Ovary (tissue), 9 donors: Measurements from ENCODE around the gene FAM240B. TPM values are rescaled to one million over a fixed set of nuclear protein-coding genes. Genes with fewer than 3 reads are reported as not detected.

ENCODE experiments used
- DNase-seq, 5 donors: peaks; one replicate each; pipeline ENCODE4 v3.0.0-alpha.2; 2019 to 2020
- H3K27ac ChIP-seq, 2 donors: fragments of 200-600 bp; one replicate each; pipeline versions ENCODE4 v1.5.1 to v1.8.0; 2019 to 2022
- H3K27me3 ChIP-seq: fragments of 200-600 bp; one replicate; pipeline ENCODE4 v1.8.0; 2022
- H3K36me3 ChIP-seq: fragments of 200-600 bp; sonication (generic); one replicate; pipeline ENCODE4 v1.5.1; 2019
- H3K4me1 ChIP-seq: one replicate; pipeline ENCODE4 v1.8.1; 2013; ENCODE audit warnings: mild to moderate bottlenecking, moderate library complexity; ENCODE audit not compliant: insufficient read depth
- H3K4me3 ChIP-seq: fragments of 200-600 bp; sonication (generic); one replicate; pipeline ENCODE4 v1.5.1; 2017
- H3K9me3 ChIP-seq, 2 donors: fragments of 200-600 bp in 1 of 2; sonication (generic) in 1 of 2; one replicate each; pipeline versions ENCODE4 v1.5.1 to v1.8.1; 2013 to 2019; ENCODE audit warnings: mild to moderate bottlenecking in 1 of 2, moderate library complexity in 1 of 2
- CTCF ChIP-seq, 3 donors: fragments of 450-650 bp in 2 of 3; fragments of 200-600 bp in 1 of 3; IDR thresholded peaks; one replicate each; pipeline versions ENCODE4 v1.5.1 to v1.8.0; 2016 to 2022; ENCODE audit warnings: antibody characterized with exemption in 3 of 3, mild to moderate bottlenecking in 1 of 3
- EP300 ChIP-seq: sonication (generic); formaldehyde crosslinking; IDR thresholded peaks from one replicate; pipeline ENCODE4 v1.6.1; 2017; ENCODE audit warnings: antibody characterized with exemption
- POLR2A ChIP-seq: fragments of 450-650 bp; IDR thresholded peaks from one replicate; pipeline ENCODE4 v1.6.1; 2017; ENCODE audit warnings: antibody characterized with exemption, mild to moderate bottlenecking, moderate library complexity
- WGBS, 3 donors: extraction: QIAGEN DNeasy Blood & Tissue Kit in 1 of 3; methylation state at CpG; one replicate each; pipeline versions ENCODE4 v1.1.5 to v1.1.7; 2013 to 2017; 5-methylcytosine and 5-hydroxymethylcytosine counted together
- intact Hi-C, 4 donors: fragments of 100-400 bp; cut with DNase I; formaldehyde crosslinking; loops; one replicate each; pipeline versions ENCODE4 v1.11.0 to v1.15.1; 2022 to 2023
- polyA plus RNA-seq, 2 donors: library from polyadenylated mRNA; stranded (reverse); fragments of 200-250 nt in 1 of 2; fragments of 350-450 nt in 1 of 2; fragmentation: Illumina TruSeq in 1 of 2; extraction: RNeasy Lipid Tissue Mini Kit (QIAGEN cat#74804) in 1 of 2; gene quantifications; one replicate each; pipeline ENCODE4 v1.2.3, GENCODE V29; 2013 to 2014
- total RNA-seq, 7 donors: library from RNA; depleted of rRNA in 2 of 7; stranded (reverse); fragments of >200 nt in 2 of 7; fragmentation: NEBNext Ultra II Directional in 3 of 7; extraction: Animal tissue kit (Norgen Biotek cat#: 25700) in 3 of 7; gene quantifications; one replicate each; pipeline versions ENCODE4 v1.1.0 to v1.2.4, GENCODE V29; 2016 to 2023
- donor health status: DM: no; HTN: no; CAD: no; lungs with moderate emphysema.
- donor health status: DM: no; HTN: no; CAD: no.
- donor health status: Bipolar disorder and iron deficiency.
- donor health status: DM: yes; HTN: yes; CAD: no.
- donor health status: DM: no; HTN: no; CAD: no.
- donor health status: DM: yes; HTN: yes; CAD: no.

FAM240B gene
- total and polyA plus RNA-seq, 9 donors, result not detected

DNA sequence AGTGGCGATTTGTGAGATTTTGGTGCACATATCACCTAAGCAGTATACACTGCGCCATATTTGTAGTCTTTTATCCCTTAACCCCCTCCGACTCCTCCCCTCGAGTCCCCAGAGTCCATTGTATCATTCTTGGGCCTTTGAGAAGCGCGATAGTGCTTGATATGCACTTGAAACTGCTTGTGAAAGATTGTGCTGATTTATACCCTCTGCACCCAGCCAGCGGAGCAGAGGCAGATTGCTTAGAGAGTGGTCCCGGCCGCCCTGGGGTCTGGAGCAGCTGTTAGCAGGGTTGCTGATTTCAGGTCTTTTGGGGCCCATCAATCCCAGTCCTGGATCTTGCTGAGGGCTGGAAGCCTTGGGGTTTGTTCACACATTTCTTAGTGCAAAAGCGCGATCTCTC, 13.0 kb upstream of the FAM240B start:
- no peak overlapping the region for H3K27ac ChIP-seq
- H3K4me1 ChIP-seq, result no peaks in the 10 kb centered on the region
- no peaks in the 10 kb centered on the region for H3K27me3 ChIP-seq
- H3K4me3 ChIP-seq, result no peak overlapping the region
- intact Hi-C loops, result loop anchor here in 1 of 4 donors (10.0 kb wide), 1 partner anchor 48 kb away; no protein-coding TSS in a partner anchor
- TF ChIP-seq CTCF (IDR thresholded peaks at IDR 0.05), result no peak
- no peak for TF ChIP-seq EP300
- no peak for TF ChIP-seq POLR2A
- H3K9me3 ChIP-seq, result no peaks in the 10 kb centered on the region
- no peak for DNase-seq
- 64 to 86% (median 85%) methylated on average over 11 of the region's 11 CpGs for WGBS, 3 donors
- H3K36me3 ChIP-seq, result no peaks in the 10 kb centered on the region

DNA sequence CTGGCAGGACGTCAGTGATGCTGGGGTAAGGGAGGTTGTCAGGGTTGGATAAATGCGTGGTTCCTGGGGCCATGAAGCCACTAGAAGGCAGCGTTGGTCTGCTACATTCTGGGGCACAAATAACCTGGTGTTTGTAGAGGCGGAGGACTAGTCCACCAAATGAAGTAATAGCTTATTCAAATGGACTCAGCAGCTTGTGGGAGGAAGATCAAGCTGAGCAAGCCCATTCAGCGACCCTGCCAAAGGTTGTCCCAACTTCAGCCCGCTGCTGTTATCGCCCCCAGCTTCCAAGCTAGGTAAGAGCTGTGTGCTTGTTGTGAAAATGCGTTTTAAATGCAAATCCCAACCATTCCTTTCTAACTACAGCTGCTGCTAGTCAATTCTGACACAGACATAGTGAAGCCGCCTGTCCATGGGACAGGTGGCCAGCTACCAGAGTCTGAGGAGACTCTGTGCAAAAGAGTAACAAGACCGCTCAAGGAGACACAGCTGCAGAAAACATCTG, 7.6 kb upstream of the FAM240B start:
- whole genome bisulfite sequencing, 3 donors, result 14 to 25% (median 25%) methylated on average over 10 of the region's 10 CpGs
- Histone ChIP-seq H3K9me3 (no peaks in the 10 kb centered on the region), H3K4me1 (no peaks in the 10 kb centered on the region), H3K27me3 (no peaks in the 10 kb centered on the region), H3K4me3 (no peak overlapping the region), H3K36me3 (no peaks in the 10 kb centered on the region), H3K27ac (no peak overlapping the region)
- intact Hi-C loops, result no loop called here
- no peak for TF ChIP-seq POLR2A
- no peak for TF ChIP-seq CTCF (IDR thresholded peaks at IDR 0.05)
- TF ChIP-seq EP300, result no peak
- DNase-seq, result no peak

DNA sequence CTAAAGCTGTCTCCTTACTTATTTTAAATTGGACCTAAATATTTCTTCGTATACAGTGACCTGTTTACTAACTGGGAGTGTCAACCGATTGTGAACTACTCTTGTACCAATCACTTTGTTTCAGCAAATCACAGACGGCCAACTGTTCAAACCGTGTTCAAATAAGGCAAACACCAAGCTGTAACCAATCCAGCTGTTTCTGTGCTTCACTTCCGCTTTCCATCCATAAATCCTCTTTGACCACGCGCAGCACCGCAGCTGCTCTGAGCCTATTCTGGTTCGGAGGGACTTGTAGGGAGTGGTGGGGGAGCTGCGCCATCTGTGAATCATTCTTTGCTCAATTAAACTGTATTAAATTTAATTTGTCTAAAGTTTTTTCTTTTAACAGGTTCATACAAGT, 4.8 kb upstream of the FAM240B start:
- no peak for DNase-seq
- H3K36me3 ChIP-seq, result no peaks in the 10 kb centered on the region
- H3K9me3 ChIP-seq, result no peaks in the 10 kb centered on the region
- WGBS, 3 donors, result 68 to 78% (median 70%) methylated on average over 10 of the region's 10 CpGs
- H3K27me3 ChIP-seq, result no peaks in the 10 kb centered on the region
- intact Hi-C loops, result no loop called here
- no peak overlapping the region for H3K4me3 ChIP-seq
- H3K27ac ChIP-seq, result no peak overlapping the region
- no peaks in the 10 kb centered on the region for H3K4me1 ChIP-seq
- no peak for TF ChIP-seq CTCF (IDR thresholded peaks at IDR 0.05)
- TF ChIP-seq EP300, result no peak
- no peak for TF ChIP-seq POLR2A

DNA sequence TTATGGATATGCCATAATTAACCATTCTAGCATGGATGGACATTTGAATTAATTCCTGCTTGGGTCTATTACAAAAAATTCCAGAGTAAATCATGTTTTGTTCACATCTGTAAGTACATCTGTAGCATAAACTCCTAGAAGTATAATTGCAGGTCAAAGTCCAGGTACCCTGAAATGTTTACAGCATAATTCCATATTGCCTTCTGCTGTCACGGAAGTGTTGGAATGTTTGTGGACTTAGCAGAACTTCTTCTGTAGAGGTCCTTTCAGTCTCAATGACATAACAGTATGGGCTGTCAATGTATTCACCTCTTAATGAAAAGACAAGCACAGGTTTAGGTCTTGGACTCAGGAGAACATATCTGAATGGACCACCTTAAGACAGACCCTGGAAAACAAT, 1.8 kb downstream of the FAM240B start:
- Histone ChIP-seq H3K27ac (no peak overlapping the region), H3K4me3 (no peak overlapping the region), H3K36me3 (no peaks in the 10 kb centered on the region), H3K4me1 (no peaks in the 10 kb centered on the region), H3K27me3 (no peaks in the 10 kb centered on the region), H3K9me3 (no peaks in the 10 kb centered on the region)
- 91 to 97% (median 97%) methylated on average over 1 of the region's 1 CpG for WGBS, 3 donors
- TF ChIP-seq CTCF (IDR thresholded peaks at IDR 0.05) (no peak), EP300 (no peak), POLR2A (no peak)
- intact Hi-C loops, result loop anchor here in 1 of 4 donors (10.0 kb wide), 1 partner anchor 63 kb away; no protein-coding TSS in a partner anchor
- DNase-seq, result no peak
